H1 (cell line): Measurements from ENCODE around the gene COMMD1. TPM values are rescaled to one million over a fixed set of nuclear protein-coding genes. Genes with fewer than 3 reads are reported as not detected.

Experiments
- CTCF ChIA-PET: fragments of 300-600 bp; sonication (Branson Sonifier 250); formaldehyde crosslinking; loops from one replicate; lab custom pipeline; 2021; ENCODE audit not compliant: partially characterized antibody; lab: Charles Lee
- POLR2A ChIA-PET: fragments of 300-600 bp; sonication (Branson Sonifier 250); formaldehyde crosslinking; loops from one replicate; lab custom pipeline; 2021; ENCODE audit warnings: inconsistent platforms; ENCODE audit not compliant: partially characterized antibody; lab: Charles Lee
- DNase-seq, 2 experiments: peaks; one replicate each; pipeline versions ENCODE4 v3.0.0 to v3.0.0-alpha.2; 2010 to 2022; ENCODE audit warnings: low spot score in 2 of 2, low read depth in 1 of 2, mixed read lengths in 1 of 2
- FAIRE-seq: peaks from 2 replicates; lab custom pipeline; 2011; peaks lifted over from hg19 to GRCh38; lab: Jason Lieb, UNC
- H2AFZ ChIP-seq: 2 replicates; pipeline ENCODE4 v1.8.1; 2012; ENCODE audit warnings: low read length, inconsistent platforms
- H2AK5ac ChIP-seq: 2 replicates; pipeline ENCODE4 v1.6.1; 2013; ENCODE audit warnings: low read depth, low read length
- H2BK120ac ChIP-seq: replicated peaks from 2 replicates; pipeline ENCODE3; 2013; ENCODE audit warnings: low read depth, low read length, inconsistent platforms
- H2BK12ac ChIP-seq: 2 replicates; pipeline ENCODE4 v1.6.1; 2013; ENCODE audit warnings: low read depth, low read length
- H2BK15ac ChIP-seq: 2 replicates; pipeline ENCODE4 v1.6.1; 2013; ENCODE audit warnings: low read length
- H2BK20ac ChIP-seq: 2 replicates; pipeline ENCODE4 v1.6.1; 2013; ENCODE audit warnings: low read length
- H2BK5ac ChIP-seq: 2 replicates; pipeline ENCODE4 v1.6.1; 2013; ENCODE audit warnings: low read depth, low read length
- H3K14ac ChIP-seq: 2 replicates; pipeline ENCODE4 v1.6.1; 2013; ENCODE audit warnings: inconsistent platforms; ENCODE audit not compliant: insufficient read length
- H3K18ac ChIP-seq: 2 replicates; pipeline ENCODE4 v1.6.1; 2013; ENCODE audit warnings: low read length; ENCODE audit errors: extremely low read depth
- H3K23ac ChIP-seq: 2 replicates; pipeline ENCODE4 v1.6.1; 2013; ENCODE audit warnings: inconsistent platforms; ENCODE audit not compliant: insufficient read length
- H3K23me2 ChIP-seq: 2 replicates; pipeline ENCODE4 v1.6.1; 2013; ENCODE audit warnings: low read depth, low read length
- H3K27ac ChIP-seq: 2 replicates; pipeline ENCODE4 v1.6.1; 2011; ENCODE audit warnings: low read depth, low read length, inconsistent platforms
- H3K27me3 ChIP-seq, 4 experiments: replicated peaks in 1 of 4; 1 replicate in 1 of 4; 2 replicates in 3 of 4; pipeline versions ENCODE4 v1.6.1 to v1.8.1; 2011 to 2013; ENCODE audit warnings: low read length in 3 of 4, mild to moderate bottlenecking in 3 of 4, inconsistent platforms in 2 of 4, mixed read lengths in 2 of 4, moderate library complexity in 1 of 4; ENCODE audit not compliant: control insufficient read depth in 3 of 4, insufficient read depth in 3 of 4; ENCODE audit errors: extremely low read depth in 1 of 4
- H3K36me3 ChIP-seq, 4 experiments: 2 replicates each; pipeline versions ENCODE4 v1.6.1 to v1.8.1; 2011 to 2013; ENCODE audit warnings: mild to moderate bottlenecking in 4 of 4, low read length in 3 of 4, moderate library complexity in 2 of 4, control low read depth in 1 of 4, inconsistent platforms in 1 of 4; ENCODE audit not compliant: insufficient read depth in 4 of 4, control insufficient read depth in 2 of 4
- H3K4ac ChIP-seq: replicated peaks from 2 replicates; pipeline ENCODE3; 2013; ENCODE audit warnings: low read length, low read depth, mixed read lengths, inconsistent platforms; ENCODE audit not compliant: insufficient read length
- H3K4me1 ChIP-seq, 4 experiments: replicated peaks in 1 of 4; 1 replicate in 1 of 4; 2 replicates in 3 of 4; pipeline versions ENCODE4 v1.6.1 to v1.8.1; 2011 to 2013; ENCODE audit warnings: low read length in 3 of 4, inconsistent platforms in 2 of 4, mixed read lengths in 1 of 4; ENCODE audit not compliant: insufficient read depth in 4 of 4, control insufficient read depth in 3 of 4
- H3K4me2 ChIP-seq, 2 experiments: 2 replicates each; pipeline versions ENCODE4 v1.6.1 to v1.8.1; 2011 to 2013; ENCODE audit warnings: low read depth in 2 of 2, low read length in 2 of 2, control low read depth in 1 of 2, inconsistent platforms in 1 of 2, mild to moderate bottlenecking in 1 of 2; ENCODE audit not compliant: insufficient read depth in 1 of 2
- H3K4me3 ChIP-seq, 4 experiments: fragments of 200-600, 300-600 bp in 1 of 4; sonication (generic), shearing (Covaris generic), sonication (Bioruptor Twin) in 1 of 4; 2 replicates each; pipeline versions ENCODE4 v1.5.1 to v1.8.1; 2011 to 2016; ENCODE audit warnings: low read length in 4 of 4, low read depth in 3 of 4, control low read depth in 2 of 4, inconsistent platforms in 2 of 4, mild to moderate bottlenecking in 2 of 4, mixed read lengths in 1 of 4, moderate library complexity in 1 of 4; ENCODE audit not compliant: insufficient read depth in 2 of 4; ENCODE audit errors: extremely low read depth in 1 of 4
- H3K56ac ChIP-seq: replicated peaks from 2 replicates; pipeline ENCODE3; 2013; ENCODE audit warnings: low read depth, mild to moderate bottlenecking, mixed read lengths, low read length, inconsistent platforms; ENCODE audit not compliant: insufficient read length
- H3K79me1 ChIP-seq: 2 replicates; pipeline ENCODE4 v1.6.1; 2013; ENCODE audit warnings: low read depth, low read length, control low read depth
- H3K79me2 ChIP-seq, 2 experiments: 2 replicates each; pipeline versions ENCODE4 v1.6.1 to v1.8.1; 2012 to 2013; ENCODE audit warnings: low read length in 2 of 2, mild to moderate bottlenecking in 2 of 2, inconsistent platforms in 1 of 2; ENCODE audit not compliant: insufficient read depth in 2 of 2, control insufficient read depth in 1 of 2
- H3K9ac ChIP-seq, 4 experiments: replicated peaks in 1 of 4; 1 replicate in 1 of 4; 2 replicates in 3 of 4; pipeline versions ENCODE4 v1.6.1 to v1.8.1; 2011 to 2013; ENCODE audit warnings: low read depth in 3 of 4, low read length in 3 of 4, control low read depth in 2 of 4, mild to moderate bottlenecking in 2 of 4, moderate library complexity in 2 of 4, inconsistent platforms in 1 of 4; ENCODE audit errors: extremely low read depth in 1 of 4
- H3K9me3 ChIP-seq, 2 experiments: 2 replicates each; pipeline versions ENCODE4 v1.6.1 to v1.8.1; 2012 to 2013; ENCODE audit warnings: mild to moderate bottlenecking in 2 of 2, moderate library complexity in 2 of 2, control low read depth in 1 of 2, inconsistent platforms in 1 of 2, low read depth in 1 of 2, low read length in 1 of 2, mixed read lengths in 1 of 2; ENCODE audit not compliant: insufficient read depth in 2 of 2
- H4K20me1 ChIP-seq, 2 experiments: replicated peaks in 1 of 2; 2 replicates each; pipeline versions ENCODE3 to v1.8.1; 2011 to 2013; ENCODE audit warnings: inconsistent platforms in 2 of 2, low read length in 2 of 2, mild to moderate bottlenecking in 1 of 2; ENCODE audit not compliant: insufficient read depth in 2 of 2, control insufficient read depth in 1 of 2
- H4K5ac ChIP-seq: 2 replicates; pipeline ENCODE4 v1.6.1; 2013; ENCODE audit warnings: low read length, low read depth, mixed read lengths, inconsistent platforms; ENCODE audit not compliant: insufficient read length
- H4K8ac ChIP-seq: 2 replicates; pipeline ENCODE4 v1.8.0; 2013; ENCODE audit warnings: mild to moderate bottlenecking, moderate library complexity, low read length, inconsistent platforms; ENCODE audit not compliant: insufficient read depth; ENCODE audit errors: extremely low read depth
- H4K91ac ChIP-seq: replicated peaks from 2 replicates; pipeline ENCODE3; 2013; ENCODE audit warnings: low read length, mixed read lengths, inconsistent platforms; ENCODE audit not compliant: insufficient read length
- ATF3 ChIP-seq: IDR thresholded peaks from 2 replicates; pipeline ENCODE4 v1.6.1; 2011; ENCODE audit warnings: low read depth, mild to moderate bottlenecking, low read length; ENCODE audit not compliant: insufficient read depth
- BACH1 ChIP-seq: IDR thresholded peaks from 2 replicates; pipeline ENCODE4 v1.6.1; 2012; ENCODE audit warnings: low read length, improper control_type of control experiment
- CREB1 ChIP-seq: IDR thresholded peaks from 2 replicates; pipeline ENCODE4 v1.6.1; 2012; ENCODE audit warnings: inconsistent platforms
- CTCF ChIP-seq, 3 experiments: IDR thresholded peaks; 1 replicate in 2 of 3; 2 replicates in 1 of 3; pipeline versions ENCODE4 v1.5.1 to v1.6.1; 2011; ENCODE audit warnings: low read length in 3 of 3, mild to moderate bottlenecking in 3 of 3, inconsistent platforms in 2 of 3, low read depth in 1 of 3, moderate library complexity in 1 of 3; ENCODE audit not compliant: insufficient read depth in 1 of 3; ENCODE audit errors: control extremely low read depth in 1 of 3
- MAX ChIP-seq: IDR thresholded peaks from 2 replicates; pipeline ENCODE4 v1.6.1; 2012; ENCODE audit warnings: inconsistent platforms
- NRF1 ChIP-seq: IDR thresholded peaks from 2 replicates; pipeline ENCODE4 v1.6.1; 2011; ENCODE audit warnings: mild to moderate bottlenecking, low read depth, low read length, improper control_type of control experiment
- RAD21 ChIP-seq, 2 experiments: IDR thresholded peaks in 1 of 2; conservative IDR thresholded peaks in 1 of 2; 2 replicates each; pipeline ENCODE4 v1.6.1; 2011; ENCODE audit warnings: low read depth in 2 of 2, low read length in 2 of 2, improper control_type of control experiment in 1 of 2, inconsistent platforms in 1 of 2, mild to moderate bottlenecking in 1 of 2, moderate library complexity in 1 of 2
- RFX5 ChIP-seq: IDR thresholded peaks from 2 replicates; pipeline ENCODE4 v1.6.1; 2011; ENCODE audit warnings: low read depth, low read length, improper control_type of control experiment, borderline replicate concordance
- SAP30 ChIP-seq: fragments of 300-600 bp; sonication (generic); IDR thresholded peaks from 2 replicates; pipeline ENCODE4 v1.7.1; 2012; ENCODE audit warnings: low read length, moderate library complexity, mild to moderate bottlenecking, inconsistent platforms; ENCODE audit not compliant: insufficient read depth, insufficient replicate concordance
- SIRT6 ChIP-seq: IDR thresholded peaks from one replicate; pipeline ENCODE4 v1.7.1; 2012; ENCODE audit warnings: low read length, inconsistent platforms
- SP1 ChIP-seq: IDR thresholded peaks from 2 replicates; pipeline ENCODE4 v1.6.1; 2011; ENCODE audit warnings: low read depth, low read length
- TCF12 ChIP-seq: IDR thresholded peaks from 2 replicates; pipeline ENCODE4 v1.6.1; 2011; ENCODE audit warnings: low read depth, mild to moderate bottlenecking, low read length
- polyA plus RNA-seq, 7 experiments: library from polyadenylated mRNA; depleted of rRNA in 3 of 7; stranded (reverse) in 5 of 7; unstranded in 2 of 7; fragments of >200 nt in 5 of 7; fragments of 200-250 nt in 2 of 7; gene quantifications; 1 replicate in 5 of 7; 2 replicates in 1 of 7; 4 replicates in 1 of 7; pipeline versions ENCODE4 v1.2.1 to v1.2.3, GENCODE V29; 2011 to 2013; ENCODE audit warnings: missing spikeins in 2 of 7, mixed read lengths in 2 of 7
- total RNA-seq: library from RNA; stranded (reverse); fragmentation: NEBNext Ultra II Directional; extraction: Animal tissue kit (Norgen Biotek cat#: 25700); gene quantifications from 2 replicates; pipeline ENCODE4 v1.2.1, GENCODE V29; 2021

COMMD1 gene
- total and polyA plus RNA-seq, 2 of the 8 experiments (the other 6 are each of a cell fraction or from before 2014, with no cell fraction given) = 23.5 to 28.3 TPM

- CTCF ChIA-PET = no interaction called here
- Histone ChIP-seq H3K4me3 (no peak overlapping the region), H3K9me3 (no peaks in the 10 kb centered on the region), H3K4me1 (peaks cover 0 to 3% (median 0%) of the 10 kb centered on the region in 4 experiments; a peak in 2 of 7 replicates), H3K23me2 (no peaks in the 10 kb centered on the region), H3K4me2 (no peak overlapping the region), H3K27me3 (no peaks in the 10 kb centered on the region), H4K20me1 (no peaks in the 10 kb centered on the region), H4K5ac (no peak overlapping the region), H4K91ac (no peak overlapping the region), H3K9ac (no peak overlapping the region), H3K36me3 (no peaks in the 10 kb centered on the region), H2BK5ac (no peak overlapping the region), H3K18ac (no peak overlapping the region), H3K27ac (no peak overlapping the region), H3K14ac (no peak overlapping the region), H2BK120ac (no peak overlapping the region), H4K8ac (no peak overlapping the region), H2BK15ac (no peak overlapping the region), H3K79me1 (no peaks in the 10 kb centered on the region), H2AFZ (no peak overlapping the region), H3K4ac (no peak overlapping the region), H2BK12ac (no peak overlapping the region), H3K23ac (no peak overlapping the region), H3K79me2 (no peaks in the 10 kb centered on the region), H2BK20ac (no peak overlapping the region; the same call in 1 of the 2 replicates), H3K56ac (no peak overlapping the region), H2AK5ac (no peak overlapping the region)
- POLR2A ChIA-PET = no interaction called here
- TF ChIP-seq SIRT6 (no peak), NRF1 (no peak), CREB1 (no peak), RFX5 (no peak), SAP30 (no peak), CTCF (IDR thresholded peaks at IDR 0.05; ENCODE audit: control extremely low read depth in 1 of 3, insufficient read depth in 1 of 3, low read depth in 1 of 3, low read length in 3 of 3) (no peak), BACH1 (no peak), MAX (no peak), ATF3 (no peak), SP1 (no peak), TCF12 (no peak), RAD21 (IDR thresholded peaks at IDR 0.05 in 1 of 2, conservative IDR thresholded peaks at IDR 0.05 in 1 of 2; ENCODE audit: low read depth in 2 of 2, low read length in 2 of 2) (no peak)
- DNase-seq (no peak), FAIRE-seq (no peak)
These were observed 271.3 kb downstream of the COMMD1 start for GRCh38 chr2:62176801-62177200.
